DMS153 treated with DMSO at 0.1 percent for 48 hours (cell line): ENCODE data around the gene RAD51AP1.
"Not testable (repeated sequence)": the region's sequence is repeated elsewhere in the genome, so short reads cannot be mapped to it uniquely, and the experiment has no call there.

Experiments used
- DNase-seq: peaks from one replicate; lab custom pipeline; 2025; ENCODE audit not compliant: unreplicated experiment; lab: John Stamatoyannopoulos, UW

Gene RAD51AP1

DNA sequence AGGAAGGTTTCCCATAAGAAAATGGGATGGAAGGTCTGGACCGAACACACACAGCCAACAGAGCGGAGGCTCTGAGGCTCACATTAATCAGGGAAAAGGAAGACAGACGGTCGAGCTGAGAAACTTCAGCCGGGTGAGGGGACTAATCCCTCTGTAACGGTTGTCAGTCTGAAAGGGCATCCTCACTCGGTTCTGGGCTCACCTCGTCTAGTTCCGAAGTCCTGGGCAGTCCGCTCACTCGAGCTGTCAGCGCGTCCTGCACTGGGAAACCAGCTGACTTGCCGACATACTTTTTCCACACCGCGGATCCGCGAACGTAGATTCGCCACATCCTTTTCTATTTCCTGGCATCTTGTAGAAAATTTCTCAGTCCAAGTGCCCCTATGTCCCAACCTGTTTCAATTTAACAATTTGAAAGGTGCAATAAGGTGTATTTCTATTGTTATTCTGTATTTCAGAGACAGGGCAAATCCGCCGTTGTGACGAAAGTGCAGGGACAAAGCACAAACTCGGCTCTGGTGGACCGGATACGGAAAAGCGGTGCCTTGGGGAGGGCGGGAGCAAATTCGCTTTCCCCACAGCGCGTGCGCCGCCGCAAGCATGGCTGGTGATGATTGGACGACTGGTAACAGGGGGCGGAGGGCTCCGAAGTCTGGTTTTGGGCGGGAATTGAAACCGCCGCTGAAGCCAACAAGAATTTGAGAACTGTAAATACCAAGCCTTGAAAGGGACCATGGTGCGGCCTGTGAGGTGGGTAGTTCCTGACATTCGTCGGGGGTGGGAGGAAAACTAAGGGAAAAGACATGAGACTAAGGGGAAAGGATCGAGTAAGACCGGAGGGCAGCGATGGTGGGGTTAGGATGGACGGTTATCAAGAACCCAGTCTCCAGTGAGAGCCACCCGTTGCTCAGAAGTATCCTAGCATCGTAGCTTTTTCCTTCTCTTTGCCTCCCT lies at the start of gene RAD51AP1:
TSS of gene RAD51AP1 (plus strand) at position 684 of the 954 bp plus-strand sequence. CDS start at position 734, 50 bp downstream.
- DNase-seq, result peak; percentile 93

GRCh38 chr12:4489556-4489955 lies 49.1 kb upstream of the RAD51AP1 start:
- no peak for DNase-seq

GRCh38 chr12:4490973-4491372 lies 47.7 kb upstream of the RAD51AP1 start:
- DNase-seq, result no peak

DNA sequence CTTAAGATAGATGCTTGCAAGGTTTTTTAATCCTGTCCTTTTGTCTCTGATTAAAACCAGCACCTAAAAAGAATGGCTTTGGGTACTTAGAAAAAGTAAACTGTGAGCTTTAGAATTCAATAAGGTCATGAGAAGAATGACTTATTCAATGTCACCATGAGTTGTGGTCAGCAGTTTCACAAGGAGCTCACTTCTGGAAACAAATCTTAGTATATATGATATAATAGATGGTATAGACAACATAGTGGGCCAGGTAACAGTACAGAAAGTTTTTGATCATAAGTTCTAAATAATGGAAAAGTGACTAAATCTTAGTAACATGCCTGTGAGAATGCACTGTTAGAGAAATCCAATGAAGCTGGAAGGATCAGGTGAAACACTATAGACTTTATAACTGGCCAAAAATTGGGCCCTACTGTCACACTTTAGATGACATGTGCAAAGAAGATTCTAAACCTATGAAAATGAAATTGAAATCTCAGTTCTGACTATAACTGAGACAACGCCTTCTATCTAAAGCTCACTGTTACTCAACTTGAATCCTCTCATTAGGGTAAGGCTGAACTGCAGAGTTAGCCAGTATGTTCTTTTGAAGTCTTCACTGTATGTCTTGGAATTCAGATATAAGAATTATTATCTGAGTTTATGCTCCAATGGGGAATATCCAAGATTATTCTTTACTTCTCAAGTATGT lies 42.4 kb upstream of the RAD51AP1 start:
- no peak for DNase-seq

DNA sequence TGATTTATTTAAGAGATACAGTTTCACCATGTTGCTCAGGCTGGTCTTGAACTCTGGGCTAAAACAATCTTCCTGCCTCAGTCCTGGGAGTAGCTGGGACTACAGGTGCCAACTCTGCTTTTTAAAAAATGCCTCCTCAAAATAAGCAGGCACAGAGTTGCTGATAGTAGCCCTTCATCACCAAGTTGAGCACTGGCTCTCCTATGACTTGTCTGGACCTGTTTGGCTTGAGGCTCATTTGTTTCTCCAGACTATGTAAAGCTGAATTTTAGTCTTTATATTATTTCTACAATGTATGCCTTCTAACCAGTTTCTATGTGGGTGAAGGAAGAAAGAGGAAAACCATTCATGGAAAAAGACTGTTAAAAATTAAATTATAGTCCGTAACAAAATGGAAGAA lies 39.5 kb upstream of the RAD51AP1 start:
- no peak for DNase-seq

- no peak for DNase-seq
Observed at GRCh38 chr12:4505376-4505986, 33.2 kb upstream of the RAD51AP1 start.

DNA sequence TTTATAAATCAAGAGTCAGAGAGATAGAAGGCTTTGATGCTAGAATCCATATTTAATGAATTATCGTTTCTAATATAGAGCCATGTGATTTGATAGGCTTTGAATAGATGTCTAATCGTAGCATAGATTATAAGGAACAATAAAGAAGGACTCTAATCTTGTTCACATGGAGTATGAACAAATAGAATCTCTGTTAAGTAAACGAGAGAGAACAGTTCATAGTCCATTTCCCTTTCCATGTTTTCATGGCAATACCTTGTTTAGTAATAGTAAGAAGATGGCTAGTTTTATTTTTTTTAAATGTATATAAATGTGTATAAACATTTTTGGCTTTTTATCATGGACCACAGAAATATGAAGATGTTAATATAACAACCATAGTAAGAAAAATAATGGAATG lies 32.3 kb upstream of the RAD51AP1 start:
- DNase-seq, result no peak

DNA sequence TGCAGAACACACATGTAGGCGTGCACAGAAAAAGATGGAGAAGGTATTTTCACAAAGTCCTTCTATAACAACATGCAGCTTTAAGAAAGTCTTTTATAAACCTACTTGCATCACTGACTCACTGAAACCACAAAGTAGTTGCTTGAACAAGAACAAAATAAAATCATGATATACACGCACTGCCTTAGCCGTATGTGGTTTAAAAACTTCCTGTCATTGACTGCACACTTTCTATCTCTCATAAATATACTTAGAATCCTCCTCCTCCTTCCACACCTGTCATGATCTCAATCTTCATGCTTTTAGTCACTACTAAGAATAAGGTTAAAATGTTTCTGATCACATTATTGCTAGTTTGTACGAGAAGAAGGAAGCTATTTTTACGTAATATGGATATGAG lies 31.8 kb upstream of the RAD51AP1 start:
- DNase-seq, result no peak

DNA sequence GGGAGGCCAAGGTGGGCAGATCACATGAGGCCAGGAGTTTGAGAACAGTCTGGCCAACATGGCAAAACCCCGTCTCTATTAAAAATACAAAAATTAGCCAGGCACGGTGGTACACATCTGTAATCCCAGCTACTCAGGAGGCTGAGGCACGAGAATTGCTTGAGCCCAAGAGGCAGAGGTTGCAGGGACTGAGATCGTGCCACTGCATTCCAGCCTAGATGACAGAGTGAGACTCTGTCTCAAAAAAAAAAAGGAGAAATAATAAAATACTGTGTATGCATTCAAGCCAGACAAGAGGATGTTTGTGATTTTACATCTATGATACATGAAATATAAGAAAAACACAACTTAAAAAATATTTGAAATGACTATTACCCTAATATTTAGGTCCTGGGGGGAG lies 30.2 kb upstream of the RAD51AP1 start:
- DNase-seq, result not testable (repeated sequence)

DNA sequence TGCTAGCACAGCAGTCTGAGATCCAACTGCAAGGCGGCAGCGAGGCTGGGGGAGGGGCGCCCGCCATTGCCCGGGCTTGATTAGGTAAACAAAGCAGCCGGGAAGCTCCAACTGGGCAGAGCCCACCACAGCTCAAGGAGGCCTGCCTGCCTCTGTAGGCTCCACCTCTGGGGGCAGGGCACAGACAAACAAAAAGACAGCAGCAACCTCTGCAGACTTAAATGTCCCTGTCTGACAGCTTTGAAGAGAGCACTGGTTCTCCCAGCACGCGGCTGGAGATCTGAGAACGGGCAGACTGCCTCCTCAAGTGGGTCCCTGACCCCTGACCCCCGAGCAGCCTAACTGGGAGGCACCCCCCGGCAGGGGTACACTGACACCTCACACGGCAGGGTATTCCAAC lies 29.4 kb upstream of the RAD51AP1 start:
- not testable (repeated sequence) for DNase-seq

DNA sequence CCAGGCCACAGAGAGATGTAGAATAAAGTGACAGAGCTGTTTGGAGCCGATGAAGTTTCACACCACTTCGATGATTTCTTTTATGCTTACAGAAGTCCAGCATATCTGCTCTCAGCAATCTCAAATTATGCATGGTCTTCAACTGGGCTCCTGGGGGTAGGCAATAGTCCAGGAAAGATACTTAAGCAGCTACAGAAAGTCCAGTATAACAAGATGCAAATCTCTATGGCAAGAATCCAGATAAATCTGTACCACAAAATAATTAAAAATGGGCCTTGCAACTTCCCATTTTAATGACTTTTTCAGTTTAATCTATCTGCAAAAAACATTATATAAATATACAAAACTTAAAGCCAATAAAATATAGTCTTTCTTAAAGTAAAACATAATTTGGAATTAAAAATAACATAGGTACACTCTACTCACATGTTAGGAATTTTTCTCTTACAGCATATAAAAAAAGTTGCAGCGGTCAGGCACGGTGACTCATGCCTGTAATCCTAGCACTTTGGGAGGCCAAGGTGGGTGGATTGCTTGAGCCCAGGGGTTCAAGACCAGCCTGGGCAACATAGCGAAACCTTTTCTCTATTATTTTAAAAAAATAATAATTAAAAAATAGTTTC lies 20.5 kb upstream of the RAD51AP1 start:
- no peak for DNase-seq

DNA sequence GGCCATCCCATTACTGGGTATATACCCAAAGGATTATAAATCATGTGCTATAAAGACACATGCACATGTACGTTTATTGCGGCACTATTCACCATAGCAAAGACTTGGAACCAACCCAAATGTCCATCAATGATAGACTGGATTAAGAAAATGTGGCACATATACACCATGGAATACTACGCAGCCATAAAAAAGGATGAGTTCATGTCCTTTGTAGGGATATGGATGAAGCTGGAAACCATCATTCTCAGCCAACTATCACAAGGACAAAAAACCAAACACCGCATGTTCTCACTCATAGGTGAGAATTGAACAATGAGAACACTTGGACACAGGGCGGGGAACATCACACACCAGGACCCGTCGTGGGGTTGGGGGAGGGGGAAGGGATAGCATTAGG lies 15.2 kb upstream of the RAD51AP1 start:
- not testable (repeated sequence) for DNase-seq

- DNase-seq, result peak; percentile 25
Observed at GRCh38 chr12:4526923-4527546, 11.7 kb upstream of the RAD51AP1 start.

DNA sequence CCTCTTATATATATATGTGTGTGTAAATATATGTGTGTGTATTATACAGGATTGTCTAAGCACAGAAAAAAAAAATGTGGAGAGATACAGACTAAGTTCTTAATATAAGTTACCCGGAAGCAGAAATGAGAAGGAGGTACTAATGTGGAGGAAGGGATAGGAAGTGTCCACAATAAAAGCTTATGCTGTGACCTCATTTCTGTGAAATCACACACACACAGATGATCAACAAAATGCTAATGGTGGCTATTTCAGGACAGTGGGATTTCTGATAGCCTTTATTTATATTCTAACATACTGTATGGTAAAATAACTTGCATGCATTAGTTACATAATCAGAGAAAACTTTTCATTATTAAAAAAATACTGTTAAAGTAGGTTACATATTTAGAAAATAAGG lies 8.5 kb upstream of the RAD51AP1 start:
- DNase-seq, result no peak

DNA sequence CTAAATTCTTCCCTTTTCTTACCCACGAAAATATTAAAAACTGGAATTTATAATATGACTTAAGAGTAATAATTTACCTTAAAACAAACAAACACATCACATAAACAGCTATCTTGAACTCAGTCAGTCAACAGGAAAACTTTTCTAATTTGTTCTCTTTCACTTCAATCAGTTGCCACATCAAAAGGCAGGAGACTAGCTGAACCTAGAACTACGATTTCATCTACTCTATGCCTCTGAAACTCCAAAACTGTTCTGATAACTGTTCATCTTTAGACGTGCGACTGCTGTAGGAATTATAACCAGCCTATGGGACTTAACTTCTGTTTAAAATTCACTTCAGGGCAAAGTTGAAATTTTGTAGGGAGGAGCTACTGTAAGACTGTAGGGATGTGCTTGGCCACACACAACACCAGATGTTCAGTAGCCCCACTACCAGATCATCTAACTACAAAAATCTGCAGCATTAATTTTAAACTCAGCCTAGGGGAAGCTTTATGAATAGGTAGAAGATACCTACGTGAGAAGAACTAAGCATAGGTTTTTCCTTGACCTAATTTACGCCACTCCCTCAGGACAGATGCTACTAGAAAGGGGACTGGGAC lies 7.6 kb upstream of the RAD51AP1 start:
- no peak for DNase-seq

- no peak for DNase-seq
Observed at GRCh38 chr12:4535092-4535491, 3.6 kb upstream of the RAD51AP1 start.

- DNase-seq, result no peak
Observed at GRCh38 chr12:4535871-4536270, 2.8 kb upstream of the RAD51AP1 start.

GRCh38 chr12:4539167-4539870 lies 629 bp downstream of the RAD51AP1 start:
- DNase-seq, result no peak

- no peak for DNase-seq
Observed at GRCh38 chr12:4540170-4540569, 1.5 kb downstream of the RAD51AP1 start.

GRCh38 chr12:4540638-4541037 lies 1.9 kb downstream of the RAD51AP1 start:
- DNase-seq, result no peak
